Central memory CD8-positive, alpha-beta T cell (primary cell): Measurements from ENCODE around the gene SMYD3.
"Not testable (repeated sequence)": the region's sequence is repeated elsewhere in the genome, so short reads cannot be mapped to it uniquely, and the experiment has no call there.

Experiments used
- ATAC-seq: fragments of 150-1000 bp; cut with Tn5 transposase; replicated peaks from 2 replicates; pipeline ENCODE4 v1.10.0; 2022; ENCODE audit warnings: mild to moderate bottlenecking, moderate FRiP score, moderate number of reproducible peaks; ENCODE audit not compliant: poor library complexity, severe bottlenecking; ENCODE audit errors: extremely low read depth
- DNase-seq, 2 donors: peaks; one replicate each; pipeline ENCODE4 v3.0.0; 2021; ENCODE audit warnings: low spot score in 2 of 2
- H3K27ac Mint-ChIP-seq: one replicate; pipeline ENCODE4 v1.8.0; 2022; ENCODE audit warnings: low read depth, mild to moderate bottlenecking, moderate library complexity, mixed read lengths
- H3K27me3 Mint-ChIP-seq: one replicate; pipeline ENCODE4 v1.8.0; 2022; ENCODE audit warnings: mixed read lengths
- H3K36me3 Mint-ChIP-seq: one replicate; pipeline ENCODE4 v1.8.0; 2022; ENCODE audit warnings: mild to moderate bottlenecking, moderate library complexity, mixed read lengths; ENCODE audit not compliant: insufficient read depth
- H3K4me1 Mint-ChIP-seq: one replicate; pipeline ENCODE4 v1.8.0; 2022; ENCODE audit warnings: mixed read lengths
- H3K4me3 Mint-ChIP-seq: one replicate; pipeline ENCODE4 v1.8.0; 2022; ENCODE audit warnings: mild to moderate bottlenecking, moderate library complexity, mixed read lengths
- H3K9me3 Mint-ChIP-seq: one replicate; pipeline ENCODE4 v1.8.0; 2022; ENCODE audit warnings: mixed read lengths

Gene SMYD3

DNA sequence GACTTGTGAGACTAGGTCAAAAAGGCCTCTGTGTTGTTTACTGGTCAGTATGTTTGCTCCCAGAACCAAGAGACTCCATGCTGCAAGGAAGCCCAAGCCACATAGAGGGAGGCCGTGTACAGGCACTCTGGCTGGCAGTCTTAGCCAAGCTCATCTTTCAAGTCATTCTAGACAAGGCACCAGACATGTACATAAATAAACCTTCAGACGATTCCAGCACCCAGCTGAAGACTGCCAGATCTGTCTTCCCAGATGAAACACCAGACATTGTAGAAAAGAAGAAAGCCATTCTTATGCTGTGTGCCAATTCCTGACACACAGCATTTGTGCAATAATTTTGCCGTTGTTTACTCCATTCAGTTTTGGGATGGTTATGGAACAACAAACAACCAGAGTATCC lies 756.8 kb downstream of the SMYD3 start:
- Mint-ChIP-seq H3K36me3 (no peaks in the 10 kb centered on the region), H3K27me3 (no peaks in the 10 kb centered on the region), H3K4me3 (no peak overlapping the region), H3K27ac (no peak overlapping the region), H3K4me1 (peaks cover 6% of the 10 kb centered on the region), H3K9me3 (no peaks in the 10 kb centered on the region)
- no peak for DNase-seq
- no peak for ATAC-seq

DNA sequence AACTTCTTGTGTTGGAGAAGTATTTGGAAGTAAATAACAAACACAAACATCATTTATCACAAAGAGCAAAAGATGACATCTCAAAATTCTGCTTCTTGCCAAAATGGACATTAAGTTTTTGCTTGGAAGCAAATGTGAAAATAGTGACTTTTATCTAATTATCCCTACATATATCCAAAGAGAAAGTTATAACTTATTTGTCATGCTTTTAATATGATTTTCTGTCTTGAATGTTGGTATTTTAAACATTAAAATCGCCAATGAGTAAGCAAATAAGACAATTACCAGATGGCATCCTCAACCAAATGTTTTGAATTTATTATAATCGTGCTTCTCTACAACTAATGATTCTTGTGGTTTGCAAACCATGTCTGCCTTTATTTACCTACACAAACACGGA lies 758.0 kb downstream of the SMYD3 start:
- Mint-ChIP-seq H3K36me3 (peaks cover 1% of the 10 kb centered on the region), H3K4me3 (no peak overlapping the region), H3K9me3 (peaks cover 6% of the 10 kb centered on the region), H3K4me1 (peaks cover 6% of the 10 kb centered on the region), H3K27me3 (no peaks in the 10 kb centered on the region), H3K27ac (no peak overlapping the region)
- DNase-seq, result no peak
- ATAC-seq, result no peak

DNA sequence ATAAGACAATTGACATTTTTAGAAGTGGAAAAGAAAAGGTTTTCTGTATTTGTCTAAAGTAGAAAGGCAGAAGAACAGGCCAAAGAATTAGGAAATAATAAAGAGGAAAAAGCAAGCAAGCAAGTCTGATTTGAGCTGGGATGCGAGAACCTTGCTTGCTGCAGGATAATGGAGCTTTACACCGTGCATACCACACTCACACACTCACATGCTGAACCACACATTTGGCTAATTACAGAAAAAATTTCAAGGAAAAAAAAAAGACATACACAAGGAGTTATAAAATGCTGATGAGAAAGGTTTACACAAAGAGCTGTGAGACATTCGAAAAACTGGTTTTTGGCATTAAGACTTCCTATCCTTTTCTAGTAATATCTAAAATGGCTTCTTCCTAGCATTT lies 758.4 kb downstream of the SMYD3 start:
- Mint-ChIP-seq H3K27me3 (no peaks in the 10 kb centered on the region), H3K27ac (no peak overlapping the region), H3K9me3 (peaks cover 6% of the 10 kb centered on the region), H3K36me3 (peaks cover 2% of the 10 kb centered on the region), H3K4me1 (peaks cover 6% of the 10 kb centered on the region), H3K4me3 (no peak overlapping the region)
- no peak for DNase-seq
- ATAC-seq, result no peak

DNA sequence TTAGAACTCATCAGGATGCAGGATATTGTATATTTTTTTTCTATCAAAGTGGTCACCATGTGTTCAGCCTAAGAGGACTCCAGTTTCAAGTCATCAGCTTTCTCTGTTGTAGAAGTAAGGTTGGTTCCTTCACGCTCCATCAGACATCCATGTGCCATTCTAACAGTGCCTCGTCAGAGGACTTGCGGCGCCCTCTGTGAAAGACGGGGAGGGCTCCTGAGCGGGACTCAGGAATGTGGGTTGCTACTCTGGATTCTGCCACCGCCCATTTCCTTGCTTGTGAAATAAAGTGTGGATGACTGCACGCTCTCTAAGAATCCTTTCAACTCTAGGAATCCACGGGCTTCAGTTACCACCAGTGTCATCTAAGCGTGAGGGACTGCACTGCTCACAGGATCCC lies 758.8 kb downstream of the SMYD3 start:
- ATAC-seq, result no peak
- H3K4me1 Mint-ChIP-seq, result peaks cover 6% of the 10 kb centered on the region
- peaks cover 6% of the 10 kb centered on the region for H3K9me3 Mint-ChIP-seq
- no peak overlapping the region for H3K27ac Mint-ChIP-seq
- peaks cover 2% of the 10 kb centered on the region for H3K36me3 Mint-ChIP-seq
- no peak for DNase-seq
- H3K27me3 Mint-ChIP-seq, result no peaks in the 10 kb centered on the region
- H3K4me3 Mint-ChIP-seq, result no peak overlapping the region

DNA sequence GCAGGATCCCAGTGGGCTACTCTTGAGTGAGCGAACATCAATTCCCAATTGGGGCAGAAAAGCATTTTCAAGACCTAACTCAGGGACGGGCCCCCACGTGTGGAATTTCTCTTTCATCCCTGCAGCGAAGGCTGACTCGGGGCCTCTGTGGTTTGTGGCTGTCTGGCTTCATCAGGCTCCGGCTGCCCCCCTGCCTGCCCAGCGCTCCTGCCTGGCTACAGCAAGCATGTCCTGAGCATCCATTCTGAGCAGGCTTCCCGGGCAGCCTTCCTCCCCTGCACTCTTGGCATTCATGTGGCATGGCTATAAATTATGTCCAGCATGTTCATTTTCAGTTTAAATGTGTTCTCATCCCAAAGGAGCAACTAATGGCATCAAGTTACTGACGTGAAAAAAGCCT lies 764.2 kb downstream of the SMYD3 start:
- Mint-ChIP-seq H3K4me1 (no peaks in the 10 kb centered on the region), H3K4me3 (no peak overlapping the region), H3K36me3 (peaks cover 4% of the 10 kb centered on the region), H3K27ac (no peak overlapping the region), H3K9me3 (peaks cover 13% of the 10 kb centered on the region), H3K27me3 (no peaks in the 10 kb centered on the region)
- ATAC-seq (no peak), DNase-seq (no peak)

DNA sequence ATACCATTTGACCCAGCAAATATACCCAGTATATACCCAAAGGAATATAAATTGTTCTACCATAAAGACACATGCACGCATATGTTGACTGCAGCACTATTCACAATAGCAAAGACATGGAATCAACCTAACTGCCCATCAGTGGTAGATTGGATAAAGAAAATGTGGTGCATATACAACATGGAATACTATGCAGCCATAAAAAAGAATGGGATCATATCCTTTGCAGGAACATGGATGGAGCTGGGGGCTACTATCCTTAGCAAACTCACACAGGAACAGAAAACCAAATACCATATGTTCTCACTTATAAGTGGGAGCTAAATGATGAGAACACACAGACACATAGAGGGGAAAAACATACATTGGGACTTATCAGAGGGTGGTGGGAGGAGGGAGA lies 766.7 kb downstream of the SMYD3 start:
- not testable (repeated sequence) for H3K4me3 Mint-ChIP-seq

DNA sequence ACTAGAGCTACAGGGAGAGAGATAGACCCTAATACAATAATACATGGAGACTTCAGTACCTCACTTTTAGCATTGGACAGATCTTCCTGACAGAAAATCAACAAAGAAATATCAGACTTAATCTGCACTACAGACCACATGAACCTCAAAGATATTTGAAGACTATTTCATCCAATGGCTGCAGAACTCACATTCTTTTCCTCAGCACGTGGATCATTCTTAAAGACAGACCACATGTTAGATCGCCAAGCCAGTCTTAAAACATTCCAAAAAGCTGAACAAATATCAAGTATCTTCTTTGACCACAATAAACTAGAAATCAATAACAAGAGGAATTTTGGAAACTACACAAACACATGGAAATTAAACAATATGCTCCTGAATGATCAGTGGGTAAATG lies 776.3 kb downstream of the SMYD3 start:
- peaks cover 13% of the 10 kb centered on the region for H3K27me3 Mint-ChIP-seq
- no peak overlapping the region for H3K27ac Mint-ChIP-seq
- no peak overlapping the region for H3K4me3 Mint-ChIP-seq
- no peak for DNase-seq
- no peak for ATAC-seq
- peaks cover 32% of the 10 kb centered on the region for H3K9me3 Mint-ChIP-seq
- no peaks in the 10 kb centered on the region for H3K36me3 Mint-ChIP-seq
- H3K4me1 Mint-ChIP-seq, result no peaks in the 10 kb centered on the region

More for the DNA sequence above, 766.7 kb downstream of the SMYD3 start:
- not testable (repeated sequence) for DNase-seq, H3K27me3 Mint-ChIP-seq, H3K36me3 Mint-ChIP-seq, ATAC-seq, H3K27ac Mint-ChIP-seq, H3K4me1 Mint-ChIP-seq
- peaks cover 13% of the 10 kb centered on the region for H3K9me3 Mint-ChIP-seq

DNA sequence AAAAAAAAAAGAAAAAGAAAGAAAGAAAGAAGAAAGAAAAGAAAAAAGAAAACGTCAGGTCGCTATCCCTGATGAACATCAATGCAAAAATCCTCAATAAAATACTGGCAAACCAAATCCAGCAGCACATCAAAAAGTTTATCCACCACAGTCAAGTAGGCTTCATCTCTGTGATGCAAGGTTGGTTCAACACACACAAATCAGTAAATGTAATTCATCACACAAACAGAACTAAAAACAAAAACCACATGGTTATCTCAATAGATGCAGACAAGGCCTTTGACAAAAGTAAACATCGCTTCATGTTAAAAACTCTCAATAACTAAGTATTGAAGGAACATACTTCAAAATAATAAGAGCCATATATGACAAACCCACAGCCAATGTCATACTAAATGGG lies 779.0 kb downstream of the SMYD3 start:
- not testable (repeated sequence) for H3K4me1 Mint-ChIP-seq, DNase-seq, H3K27ac Mint-ChIP-seq, H3K4me3 Mint-ChIP-seq, H3K36me3 Mint-ChIP-seq, ATAC-seq
- Mint-ChIP-seq H3K9me3 (peaks cover 40% of the 10 kb centered on the region), H3K27me3 (peaks cover 31% of the 10 kb centered on the region)

DNA sequence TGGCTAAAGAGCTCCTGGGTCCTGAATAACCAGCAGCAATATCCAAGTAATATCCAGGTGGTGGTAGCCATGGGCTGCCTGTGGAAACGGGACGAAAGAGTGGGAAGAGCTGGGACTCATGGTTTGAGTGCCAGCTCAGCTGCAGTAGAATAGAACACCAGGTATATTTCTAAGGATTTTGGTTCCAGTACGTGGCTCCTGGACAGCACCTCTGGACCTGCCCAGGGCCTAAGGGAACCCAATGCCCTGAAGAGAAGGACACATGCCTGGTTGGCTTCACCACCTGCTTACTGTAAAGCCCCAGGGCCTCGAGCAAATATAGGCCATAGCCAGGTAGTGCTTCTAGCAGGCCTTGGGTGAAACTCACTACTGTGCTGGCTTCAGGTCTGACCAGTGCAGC lies 785.6 kb downstream of the SMYD3 start:
- Mint-ChIP-seq H3K4me1 (no peaks in the 10 kb centered on the region), H3K4me3 (no peak overlapping the region), H3K27ac (no peak overlapping the region), H3K36me3 (no peaks in the 10 kb centered on the region), H3K9me3 (peaks cover 18% of the 10 kb centered on the region), H3K27me3 (peaks cover 33% of the 10 kb centered on the region)
- ATAC-seq (no peak), DNase-seq (no peak)

DNA sequence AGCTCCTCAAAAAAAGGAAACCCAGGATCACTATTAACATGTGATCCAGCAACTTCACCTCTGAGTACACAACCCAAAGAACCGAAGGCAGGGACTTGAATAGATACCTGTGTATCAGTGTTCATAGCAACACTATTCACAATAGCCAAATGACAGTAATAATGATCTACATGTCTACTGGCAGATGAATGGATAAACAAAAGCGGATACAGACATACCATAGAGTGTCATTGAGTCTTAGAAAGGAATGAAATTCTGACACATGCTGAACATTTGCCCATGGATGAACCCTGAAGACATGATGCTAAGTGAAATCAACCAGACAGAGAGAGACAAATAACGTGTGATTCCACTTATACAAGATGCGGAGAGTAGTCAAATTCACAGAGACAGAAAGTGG lies 788.1 kb downstream of the SMYD3 start:
- Mint-ChIP-seq H3K4me1 (no peaks in the 10 kb centered on the region), H3K4me3 (no peak overlapping the region)

DNA sequence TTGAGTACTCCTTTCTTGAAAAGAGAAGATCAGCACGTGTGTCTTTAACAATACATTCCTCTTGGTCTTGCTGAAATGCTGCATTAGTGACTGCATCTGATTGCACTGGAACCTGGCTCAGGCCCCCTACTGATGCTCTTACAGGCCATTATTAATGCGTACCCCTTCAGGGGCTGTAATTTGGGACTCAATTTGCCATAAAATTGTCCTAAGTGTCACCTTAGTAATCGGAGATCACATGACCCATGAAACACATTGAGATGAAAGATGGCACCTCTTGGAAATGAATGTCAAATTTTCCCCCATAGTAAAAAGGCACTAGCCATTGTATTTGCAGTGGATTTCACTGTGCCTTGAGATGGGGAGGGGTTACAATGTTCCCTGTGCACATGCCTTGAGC lies 789.0 kb downstream of the SMYD3 start:
- ATAC-seq (no peak), DNase-seq (no peak)
- peaks cover 8% of the 10 kb centered on the region for H3K27me3 Mint-ChIP-seq
- H3K4me1 Mint-ChIP-seq, result no peaks in the 10 kb centered on the region
- H3K36me3 Mint-ChIP-seq, result no peaks in the 10 kb centered on the region
- H3K27ac Mint-ChIP-seq, result no peak overlapping the region
- no peak overlapping the region for H3K4me3 Mint-ChIP-seq
- H3K9me3 Mint-ChIP-seq, result peaks cover 6% of the 10 kb centered on the region

More for the DNA sequence above, 788.1 kb downstream of the SMYD3 start:
- peaks cover 8% of the 10 kb centered on the region for H3K27me3 Mint-ChIP-seq
- no peaks in the 10 kb centered on the region for H3K36me3 Mint-ChIP-seq
- H3K9me3 Mint-ChIP-seq, result peaks cover 6% of the 10 kb centered on the region
- ATAC-seq, result no peak
- no peak for DNase-seq
- no peak overlapping the region for H3K27ac Mint-ChIP-seq

DNA sequence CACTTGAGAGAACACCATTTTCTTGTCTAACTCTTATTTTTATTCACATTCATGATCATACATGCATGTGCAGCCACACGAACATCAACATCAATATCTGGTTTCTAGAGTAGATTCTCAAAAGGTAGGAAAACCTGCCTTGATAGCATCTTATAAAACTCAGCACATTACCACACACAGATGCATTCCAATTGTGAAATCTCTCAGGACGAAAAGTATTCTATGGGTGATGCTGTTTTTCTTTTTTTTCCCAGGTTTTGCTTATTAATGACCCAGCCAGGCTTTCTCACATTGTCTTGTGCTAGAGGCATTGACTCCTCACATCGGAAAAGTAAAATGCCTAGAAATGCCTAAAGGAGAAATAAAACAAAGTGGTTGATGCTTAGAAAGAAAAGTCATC lies 789.5 kb downstream of the SMYD3 start:
- H3K4me3 Mint-ChIP-seq, result no peak overlapping the region
- H3K27me3 Mint-ChIP-seq, result peaks cover 8% of the 10 kb centered on the region
- no peak for DNase-seq
- H3K9me3 Mint-ChIP-seq, result peaks cover 6% of the 10 kb centered on the region
- no peak for ATAC-seq
- no peaks in the 10 kb centered on the region for H3K4me1 Mint-ChIP-seq
- H3K36me3 Mint-ChIP-seq, result no peaks in the 10 kb centered on the region
- no peak overlapping the region for H3K27ac Mint-ChIP-seq

DNA sequence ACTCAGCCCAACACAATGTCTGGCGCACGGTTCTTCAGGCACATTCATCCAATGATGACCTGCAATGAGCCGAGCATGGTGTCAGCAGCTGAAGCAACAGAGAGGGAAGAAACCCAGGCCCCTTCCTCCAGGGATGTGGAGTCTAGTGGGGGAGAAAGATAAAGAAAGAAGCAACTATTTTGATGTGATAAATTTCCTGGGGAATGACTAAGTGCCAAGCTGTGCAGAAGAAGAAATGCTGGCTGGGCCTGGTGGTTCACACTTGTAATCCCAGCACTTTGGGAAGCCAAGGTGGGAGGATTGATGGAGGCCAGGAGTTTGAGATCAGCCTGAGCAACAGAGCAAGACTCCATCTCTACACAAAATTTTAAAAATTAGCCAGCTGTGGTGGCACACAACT lies 790.5 kb downstream of the SMYD3 start:
- Mint-ChIP-seq H3K27ac (no peak overlapping the region), H3K27me3 (no peaks in the 10 kb centered on the region), H3K4me1 (no peaks in the 10 kb centered on the region), H3K4me3 (no peak overlapping the region), H3K36me3 (no peaks in the 10 kb centered on the region), H3K9me3 (peaks cover 6% of the 10 kb centered on the region)
- no peak for DNase-seq
- no peak for ATAC-seq

DNA sequence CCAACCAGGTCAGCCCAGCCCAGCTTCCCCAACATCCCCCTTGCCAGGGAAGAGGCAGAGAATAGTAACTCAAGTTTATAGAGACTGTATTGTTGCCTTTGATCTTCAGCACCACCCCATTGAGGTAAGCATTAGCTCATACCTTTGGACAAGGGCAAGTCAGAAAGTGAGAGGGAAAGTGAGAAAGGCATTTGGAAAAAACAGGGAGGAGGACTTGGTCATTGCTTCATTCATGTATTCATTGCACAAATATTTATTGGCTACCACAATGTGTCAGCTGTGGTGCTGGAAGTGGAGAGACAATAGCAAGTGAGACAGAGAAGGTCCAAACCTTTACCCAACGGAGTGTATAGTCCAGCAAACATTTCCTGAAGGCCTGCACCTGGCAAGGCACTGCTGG lies 791.1 kb downstream of the SMYD3 start:
- Mint-ChIP-seq H3K4me3 (no peak overlapping the region), H3K9me3 (peaks cover 6% of the 10 kb centered on the region), H3K36me3 (no peaks in the 10 kb centered on the region), H3K4me1 (no peaks in the 10 kb centered on the region), H3K27me3 (no peaks in the 10 kb centered on the region), H3K27ac (no peak overlapping the region)
- ATAC-seq (no peak), DNase-seq (no peak)
